ENCODE data around the gene MYBL2. TPM values are rescaled to one million over a fixed set of nuclear protein-coding genes. Genes with fewer than 3 reads are reported as not detected.

The MYBL2 gene
- total RNA-seq, 1 donor from 2014 or later: under 0.01 TPM

DNA sequence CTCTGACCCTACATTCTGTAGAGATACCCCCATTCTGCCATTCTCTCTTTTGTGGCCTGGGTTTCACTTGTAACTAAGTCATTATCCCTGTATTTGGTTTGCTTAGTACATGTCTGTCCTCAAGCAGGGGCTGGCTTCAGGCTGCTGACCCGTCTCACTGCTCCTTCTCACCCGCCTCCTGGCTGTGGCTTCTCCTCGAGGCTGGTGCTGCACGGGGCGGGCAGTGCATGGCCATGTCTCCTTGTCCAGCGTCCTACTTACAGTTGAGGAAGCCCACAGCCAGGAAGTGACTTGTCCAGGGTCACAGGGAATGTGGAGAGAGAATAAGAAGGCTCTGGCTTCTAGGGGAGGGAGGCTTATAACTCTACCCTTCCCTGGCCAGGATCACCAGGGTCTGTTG lies 48.6 kb downstream of the MYBL2 start:
- Histone ChIP-seq H3K27me3 (ENCODE audit: control insufficient read depth, insufficient read depth, low read length) (no peaks in the 10 kb centered on the region), H3K36me3 (ENCODE audit: control insufficient read depth, insufficient read depth, low read length) (no peaks in the 10 kb centered on the region), H3K4me3 (ENCODE audit: low read depth, low read length) (no peak overlapping the region)
- TF ChIP-seq, protein P1, sequence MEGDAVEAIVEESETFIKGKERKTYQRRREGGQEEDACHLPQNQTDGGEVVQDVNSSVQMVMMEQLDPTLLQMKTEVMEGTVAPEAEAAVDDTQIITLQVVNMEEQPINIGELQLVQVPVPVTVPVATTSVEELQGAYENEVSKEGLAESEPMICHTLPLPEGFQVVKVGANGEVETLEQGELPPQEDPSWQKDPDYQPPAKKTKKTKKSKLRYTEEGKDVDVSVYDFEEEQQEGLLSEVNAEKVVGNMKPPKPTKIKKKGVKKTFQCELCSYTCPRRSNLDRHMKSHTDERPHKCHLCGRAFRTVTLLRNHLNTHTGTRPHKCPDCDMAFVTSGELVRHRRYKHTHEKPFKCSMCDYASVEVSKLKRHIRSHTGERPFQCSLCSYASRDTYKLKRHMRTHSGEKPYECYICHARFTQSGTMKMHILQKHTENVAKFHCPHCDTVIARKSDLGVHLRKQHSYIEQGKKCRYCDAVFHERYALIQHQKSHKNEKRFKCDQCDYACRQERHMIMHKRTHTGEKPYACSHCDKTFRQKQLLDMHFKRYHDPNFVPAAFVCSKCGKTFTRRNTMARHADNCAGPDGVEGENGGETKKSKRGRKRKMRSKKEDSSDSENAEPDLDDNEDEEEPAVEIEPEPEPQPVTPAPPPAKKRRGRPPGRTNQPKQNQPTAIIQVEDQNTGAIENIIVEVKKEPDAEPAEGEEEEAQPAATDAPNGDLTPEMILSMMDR (IDR thresholded peaks at IDR 0.05; ENCODE audit: insufficient read depth, low read length, severe bottlenecking): no peak
- FAIRE-seq (no peak), DNase-seq (ENCODE audit: low read depth) (no peak)

DNA sequence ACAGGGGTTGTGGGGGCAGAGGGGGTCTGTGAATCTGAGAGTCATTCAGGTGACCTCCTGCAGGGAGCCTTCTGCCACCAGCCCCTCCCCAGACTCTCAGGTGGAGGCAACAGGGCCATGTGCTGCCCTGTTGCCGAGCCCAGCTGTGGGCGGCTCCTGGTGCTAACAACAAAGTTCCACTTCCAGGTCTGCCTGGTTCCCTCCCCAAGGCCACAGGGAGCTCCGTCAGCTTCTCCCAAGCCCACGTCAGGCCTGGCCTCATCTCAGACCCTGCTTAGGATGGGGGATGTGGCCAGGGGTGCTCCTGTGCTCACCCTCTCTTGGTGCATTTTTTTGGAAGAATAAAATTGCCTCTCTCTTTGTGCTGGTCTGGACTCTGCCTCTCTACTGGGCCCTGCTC lies 49.2 kb downstream of the MYBL2 start:
- Histone ChIP-seq H3K27me3 (ENCODE audit: control insufficient read depth, insufficient read depth, low read length) (peaks cover under 1% of the 10 kb centered on the region), H3K4me3 (ENCODE audit: low read depth, low read length) (no peak overlapping the region), H3K36me3 (ENCODE audit: control insufficient read depth, insufficient read depth, low read length) (no peaks in the 10 kb centered on the region)
- TF ChIP-seq, protein P1 (IDR thresholded peaks at IDR 0.05; ENCODE audit: insufficient read depth, low read length, severe bottlenecking): no peak
- FAIRE-seq (no peak), DNase-seq (ENCODE audit: low read depth) (no peak)

DNA sequence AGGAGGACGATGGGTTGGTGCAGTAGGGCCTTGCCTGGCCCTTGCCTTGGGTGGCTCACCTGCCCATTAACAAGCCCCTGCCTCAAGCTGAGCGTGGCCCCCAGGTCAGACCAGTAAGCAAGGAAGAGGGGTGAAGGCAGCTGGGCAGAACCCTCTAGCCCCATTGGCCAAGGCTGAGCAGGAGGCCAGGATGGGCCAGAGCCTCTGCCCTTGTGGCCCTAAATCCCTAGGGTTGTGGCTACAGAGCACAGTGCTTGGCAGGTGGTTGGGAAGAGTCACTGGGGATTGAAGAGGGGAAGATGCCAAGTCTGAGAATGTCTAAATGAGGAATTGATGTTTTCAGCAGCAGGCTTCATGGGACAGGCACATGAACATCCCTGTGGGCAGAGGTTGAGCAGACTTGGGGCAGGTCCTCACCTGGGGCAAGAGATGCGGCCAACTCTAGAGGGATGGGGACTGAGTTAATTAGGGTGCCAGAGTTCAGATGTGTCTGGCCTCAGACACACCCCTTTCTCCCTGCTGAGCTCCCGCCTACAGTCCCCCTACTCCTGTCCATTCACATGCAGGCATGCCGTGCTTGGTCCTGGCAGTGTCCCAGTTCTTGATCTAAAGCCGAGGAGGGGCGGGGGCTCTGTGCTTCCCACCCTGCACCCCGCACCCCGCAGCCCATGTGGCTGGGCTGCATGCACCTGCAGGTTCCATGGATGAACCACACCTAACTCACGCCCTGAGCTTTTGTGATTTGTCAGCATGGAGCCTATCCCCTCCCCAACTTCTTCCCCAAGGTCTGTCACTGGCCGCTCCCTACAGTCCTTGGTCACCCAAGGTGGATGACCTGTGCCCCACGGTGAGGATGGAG lies 50.1 kb downstream of the MYBL2 start:
- no peak for FAIRE-seq
- H3K36me3 ChIP-seq (ENCODE audit: control insufficient read depth, insufficient read depth, low read length): no peaks in the 10 kb centered on the region
- DNase-seq (ENCODE audit: low read depth): no peak
- peaks cover 2% of the 10 kb centered on the region for H3K27me3 ChIP-seq (ENCODE audit: control insufficient read depth, insufficient read depth, low read length)
- H3K4me3 ChIP-seq (ENCODE audit: low read depth, low read length): no peak overlapping the region
- TF ChIP-seq, protein P1 (IDR thresholded peaks at IDR 0.05; ENCODE audit: insufficient read depth, low read length, severe bottlenecking): no peak

DNA sequence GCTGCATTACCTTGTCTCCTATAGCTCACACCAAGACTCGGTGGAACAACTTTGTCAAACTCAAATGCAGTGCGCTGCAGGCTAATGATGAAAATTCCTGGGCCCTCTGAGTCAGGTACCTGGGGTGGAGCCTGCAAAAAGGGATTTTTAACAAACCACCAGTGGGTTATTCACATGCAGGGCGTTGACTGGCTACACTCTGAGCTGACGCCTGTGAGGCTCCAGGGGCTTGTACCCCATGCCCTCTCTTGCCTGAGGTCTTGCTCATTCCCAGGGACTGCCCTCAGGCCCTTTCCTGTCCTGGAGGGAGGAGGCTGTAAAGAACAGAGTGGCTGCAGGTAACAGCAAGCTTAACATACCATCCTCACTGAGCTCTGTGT lies 50.7 kb downstream of the MYBL2 start:
- TF ChIP-seq, protein P1 (IDR thresholded peaks at IDR 0.05; ENCODE audit: insufficient read depth, low read length, severe bottlenecking): no peak
- no peak for FAIRE-seq

DNA sequence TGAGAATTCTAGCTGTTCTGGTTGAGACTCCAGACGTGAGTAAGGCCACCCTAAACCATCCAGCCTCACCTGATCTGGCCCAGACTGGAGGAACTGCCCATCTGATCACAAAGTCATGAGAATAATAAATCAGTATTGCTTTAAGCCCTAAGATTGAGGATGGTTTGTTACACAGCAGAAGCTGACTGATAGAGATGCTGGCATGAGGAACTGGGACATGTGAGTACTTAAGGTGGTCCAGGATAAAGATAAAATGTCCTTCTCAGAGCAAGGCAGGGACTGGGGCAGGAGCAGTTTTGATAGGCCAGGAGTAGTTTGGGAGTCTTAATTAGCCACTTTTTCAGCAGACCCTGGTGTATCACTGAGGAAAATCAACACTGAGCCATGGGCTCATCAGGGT lies 53.1 kb downstream of the MYBL2 start:
- H3K27me3 ChIP-seq (ENCODE audit: control insufficient read depth, insufficient read depth, low read length): peaks cover 2% of the 10 kb centered on the region
- FAIRE-seq: no peak
- no peaks in the 10 kb centered on the region for H3K36me3 ChIP-seq (ENCODE audit: control insufficient read depth, insufficient read depth, low read length)
- no peak for DNase-seq (ENCODE audit: low read depth)
- no peak overlapping the region for H3K4me3 ChIP-seq (ENCODE audit: low read depth, low read length)
- TF ChIP-seq, protein P1 (IDR thresholded peaks at IDR 0.05; ENCODE audit: insufficient read depth, low read length, severe bottlenecking): no peak

More for the DNA sequence above, 50.7 kb downstream of the MYBL2 start:
- no peak for DNase-seq (ENCODE audit: low read depth)
- Histone ChIP-seq H3K36me3 (ENCODE audit: control insufficient read depth, insufficient read depth, low read length) (no peaks in the 10 kb centered on the region), H3K27me3 (ENCODE audit: control insufficient read depth, insufficient read depth, low read length) (peaks cover 2% of the 10 kb centered on the region), H3K4me3 (ENCODE audit: low read depth, low read length) (no peak overlapping the region)

DNA sequence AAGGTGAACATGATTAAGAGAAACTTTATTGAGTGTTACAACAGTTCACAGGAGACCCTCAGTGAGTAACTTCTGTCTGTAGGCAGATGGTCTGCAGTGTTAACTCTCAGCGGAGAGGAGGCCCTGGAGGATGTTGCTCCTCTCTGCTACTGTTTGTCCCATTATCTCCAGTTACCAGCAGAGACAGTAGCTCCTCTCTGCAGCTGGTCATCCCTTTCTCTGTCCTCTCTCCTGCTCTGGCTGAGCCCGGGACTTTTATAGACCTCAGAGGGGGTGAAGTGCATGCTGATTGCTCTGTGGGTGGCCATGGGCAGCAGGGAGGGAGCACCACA lies 54.1 kb downstream of the MYBL2 start:
- no peak for FAIRE-seq
- DNase-seq (ENCODE audit: low read depth): no peak
- TF ChIP-seq, protein P1 (IDR thresholded peaks at IDR 0.05; ENCODE audit: insufficient read depth, low read length, severe bottlenecking): no peak
- Histone ChIP-seq H3K4me3 (ENCODE audit: low read depth, low read length) (no peak overlapping the region), H3K27me3 (ENCODE audit: control insufficient read depth, insufficient read depth, low read length) (peaks cover 2% of the 10 kb centered on the region), H3K36me3 (ENCODE audit: control insufficient read depth, insufficient read depth, low read length) (no peaks in the 10 kb centered on the region)
